GM18907 (cell line): Measurements from ENCODE around the gene BRD3.

Source experiments
- ATAC-seq: cut with Tn5 transposase; IDR thresholded peaks from one replicate; pipeline ENCODE4 v1.9.1; 2021; ENCODE audit warnings: mild to moderate bottlenecking, moderate library complexity; ENCODE audit not compliant: unreplicated experiment

BRD3 gene

DNA sequence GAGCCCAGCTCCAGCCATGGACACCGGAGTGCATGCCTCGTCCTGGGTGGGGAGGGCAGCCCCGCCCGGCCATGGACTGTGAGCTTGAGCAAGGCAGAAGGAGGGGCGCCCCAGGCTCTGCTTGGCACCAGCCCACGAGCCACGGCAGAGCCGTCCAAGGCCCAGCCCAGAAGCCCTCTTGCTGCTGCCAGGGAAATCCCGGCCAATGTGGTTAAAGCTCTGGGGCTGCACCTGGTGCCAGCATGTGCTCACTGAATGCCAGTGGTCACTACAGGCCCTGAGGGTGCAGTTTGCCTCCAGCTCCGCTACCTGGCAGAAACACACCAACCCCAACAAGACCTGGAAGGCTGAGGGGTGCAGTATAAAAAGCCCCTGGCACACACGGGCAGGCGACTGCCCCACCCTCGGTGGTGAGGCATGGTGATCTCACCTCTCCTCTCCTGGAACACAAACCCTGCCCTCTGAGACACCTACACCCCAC lies 11.8 kb downstream of the BRD3 start:
- ATAC-seq: no peak

- no peak for ATAC-seq
Measured at GRCh38 chr9:134054891-134055811, 12.7 kb downstream of the BRD3 start.

DNA sequence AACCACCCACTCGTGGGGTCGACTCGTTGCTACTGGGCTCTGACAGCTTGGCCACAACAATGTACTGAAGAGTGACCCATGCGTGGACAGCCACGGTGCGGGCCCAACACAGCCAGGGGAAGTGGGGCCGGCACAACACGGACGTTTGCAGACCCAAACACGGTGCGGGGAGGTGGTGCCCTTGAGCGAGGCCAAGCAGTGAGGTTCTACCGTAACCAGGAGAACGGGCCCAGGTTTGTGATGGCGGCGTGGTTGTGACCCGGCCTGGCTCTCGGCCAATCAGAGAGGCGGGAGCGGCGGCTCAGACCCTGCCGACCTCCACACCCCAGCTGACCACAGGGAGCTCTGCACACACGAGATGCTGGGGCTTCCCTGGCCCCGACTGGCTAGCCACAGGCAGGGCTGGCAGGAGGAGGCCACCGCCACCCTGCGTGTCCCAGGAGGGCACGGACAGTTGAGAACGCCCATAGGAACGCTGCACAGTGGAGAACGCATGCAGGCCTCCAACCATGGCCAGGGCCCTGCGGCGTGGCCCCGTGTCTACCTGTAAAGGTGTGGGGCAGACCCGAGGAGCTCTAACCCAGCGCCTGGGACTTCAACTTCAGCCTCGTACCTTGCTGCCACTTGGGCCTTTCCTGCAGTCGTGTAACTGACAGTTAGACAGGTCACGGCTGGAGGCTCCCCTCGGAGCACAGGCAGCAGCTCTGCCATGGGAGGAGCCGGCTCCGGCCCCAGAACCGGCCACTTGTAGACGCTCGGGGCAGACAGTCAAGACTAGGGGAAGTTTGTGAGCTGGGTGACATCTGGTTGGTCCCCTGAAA lies 13.7 kb downstream of the BRD3 start:
- no peak for ATAC-seq

DNA sequence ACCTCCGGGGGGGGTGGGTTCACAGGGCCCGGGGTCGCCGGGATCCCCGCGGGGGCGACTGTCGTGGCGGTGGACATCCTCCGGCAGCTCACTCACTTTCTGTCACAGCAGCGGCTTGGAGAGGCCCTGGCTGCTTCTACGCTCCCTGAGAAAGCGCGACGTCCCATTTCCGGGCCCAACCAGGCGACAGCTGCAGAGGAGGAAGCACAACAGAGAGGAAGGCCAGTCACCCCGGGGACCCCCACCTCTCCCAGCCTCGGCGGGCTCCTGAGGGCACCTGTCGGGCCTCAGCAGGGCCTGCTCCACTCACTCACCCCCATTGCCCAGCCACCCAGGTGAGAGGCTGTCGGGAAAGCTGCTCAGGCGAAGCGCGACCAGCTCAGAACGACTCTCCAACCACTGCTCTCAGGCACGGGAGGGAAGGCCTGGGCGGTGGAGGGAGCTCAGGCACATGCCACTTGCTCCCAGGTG lies 14.4 kb downstream of the BRD3 start:
- no peak for ATAC-seq

- ATAC-seq: no peak
Measured at GRCh38 chr9:134052941-134053340, 14.9 kb downstream of the BRD3 start.

DNA sequence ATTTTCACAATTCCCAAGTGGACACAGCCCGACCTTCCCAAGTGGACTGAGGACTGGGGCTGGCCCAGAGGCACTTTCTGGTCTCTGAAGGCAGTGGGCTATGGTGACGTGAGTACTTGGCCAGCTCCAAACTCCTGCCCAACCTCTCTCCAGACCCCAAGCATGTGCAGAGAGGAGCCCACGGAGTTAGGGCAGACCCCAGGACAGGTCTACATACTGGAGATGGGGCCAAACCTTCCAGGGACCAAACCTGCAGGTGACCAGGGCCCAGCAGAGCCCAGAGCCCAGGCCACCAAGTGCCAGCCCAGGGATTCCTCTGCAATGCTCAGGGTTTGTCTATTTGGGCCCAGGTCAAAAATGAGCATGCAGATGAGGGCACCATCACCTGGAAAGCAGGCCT lies 15.3 kb downstream of the BRD3 start:
- no peak for ATAC-seq

DNA sequence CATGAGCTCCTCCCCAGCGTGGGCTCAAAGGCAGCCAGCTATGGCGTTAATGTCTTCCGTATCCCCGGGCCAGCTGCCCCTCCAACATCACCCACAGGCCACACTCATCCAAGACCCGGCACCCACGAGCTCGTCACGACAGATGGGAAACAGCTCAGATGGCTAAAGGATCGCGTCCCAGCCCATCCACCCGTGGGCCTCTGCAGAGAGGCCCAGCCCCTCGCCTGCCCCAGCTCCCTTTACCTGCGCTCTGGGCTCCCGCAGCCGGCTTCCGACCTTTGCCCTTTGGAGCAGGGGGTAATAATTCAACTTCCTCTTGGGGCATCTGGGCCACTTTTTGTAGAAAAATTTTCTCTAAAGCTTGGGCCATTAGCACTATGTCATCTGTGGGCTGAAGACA lies 16.5 kb downstream of the BRD3 start:
- ATAC-seq: no peak

DNA sequence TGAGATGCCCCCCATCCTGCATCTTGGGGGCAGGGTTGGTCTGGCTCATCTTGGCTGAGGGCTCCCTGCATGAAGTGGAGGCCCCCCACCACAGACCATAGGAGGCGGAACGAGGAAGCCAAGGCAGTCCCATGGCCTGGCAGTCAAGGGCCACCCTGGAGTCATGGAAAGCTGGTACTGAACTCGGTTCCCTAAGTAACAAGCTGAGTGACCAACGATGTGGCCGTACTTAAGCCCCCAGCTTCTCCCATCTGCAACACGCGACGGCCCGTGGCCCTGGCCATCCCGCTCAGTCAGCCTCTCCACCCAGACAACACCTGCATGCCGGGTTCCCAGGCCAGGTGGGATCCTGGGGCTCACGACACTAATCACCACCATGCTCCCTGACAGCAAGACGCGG lies 17.1 kb downstream of the BRD3 start:
- no peak for ATAC-seq

GRCh38 chr9:134049772-134050588 lies 17.8 kb downstream of the BRD3 start:
- no peak for ATAC-seq

GRCh38 chr9:134049236-134049635 lies 18.6 kb downstream of the BRD3 start:
- ATAC-seq: no peak

DNA sequence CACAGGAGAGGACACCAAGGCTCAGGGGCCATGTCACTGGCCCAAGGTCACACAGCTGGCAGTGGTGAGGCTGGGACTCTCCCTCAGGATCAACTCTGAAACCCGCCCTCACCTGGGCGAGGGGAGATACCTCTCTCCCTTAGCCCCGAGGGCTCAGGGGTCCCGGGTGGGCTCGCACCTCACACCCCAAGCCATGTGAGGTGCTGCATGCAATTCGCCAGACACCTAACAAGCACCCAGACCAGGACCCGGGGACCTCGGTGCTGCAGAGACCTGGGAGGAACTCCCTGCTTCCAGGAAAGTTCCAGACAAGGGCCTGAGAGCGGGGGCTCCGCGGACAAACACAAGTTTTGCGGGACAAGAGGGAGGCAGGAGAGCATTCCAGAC lies 19.3 kb downstream of the BRD3 start:
- no peak for ATAC-seq

GRCh38 chr9:134047868-134048581 lies 19.8 kb downstream of the BRD3 start:
- ATAC-seq: no peak

GRCh38 chr9:134046894-134047681 lies 20.7 kb downstream of the BRD3 start:
- no peak for ATAC-seq

- ATAC-seq: no peak
Measured at GRCh38 chr9:134045841-134046544, 21.8 kb downstream of the BRD3 start.

DNA sequence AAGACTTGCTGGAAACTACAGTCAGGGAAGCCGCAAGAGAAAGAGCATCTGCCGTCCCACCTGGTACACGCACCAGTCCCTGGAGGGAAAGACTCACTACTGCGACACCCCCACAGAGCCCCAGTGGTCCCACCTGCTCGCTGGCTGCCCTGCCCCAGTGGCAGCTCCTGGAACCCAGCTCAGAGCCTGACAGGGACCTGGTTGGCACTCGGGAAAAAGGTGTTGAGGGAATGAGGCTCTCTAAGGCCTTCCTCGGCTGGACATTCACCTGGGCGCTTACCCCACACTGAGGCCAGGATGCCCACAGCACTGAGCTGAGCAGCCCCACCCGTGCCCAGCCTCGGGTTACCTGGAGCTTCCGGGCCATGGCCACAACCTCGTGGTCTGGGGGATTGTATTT lies 22.9 kb downstream of the BRD3 start:
- ATAC-seq: no peak

DNA sequence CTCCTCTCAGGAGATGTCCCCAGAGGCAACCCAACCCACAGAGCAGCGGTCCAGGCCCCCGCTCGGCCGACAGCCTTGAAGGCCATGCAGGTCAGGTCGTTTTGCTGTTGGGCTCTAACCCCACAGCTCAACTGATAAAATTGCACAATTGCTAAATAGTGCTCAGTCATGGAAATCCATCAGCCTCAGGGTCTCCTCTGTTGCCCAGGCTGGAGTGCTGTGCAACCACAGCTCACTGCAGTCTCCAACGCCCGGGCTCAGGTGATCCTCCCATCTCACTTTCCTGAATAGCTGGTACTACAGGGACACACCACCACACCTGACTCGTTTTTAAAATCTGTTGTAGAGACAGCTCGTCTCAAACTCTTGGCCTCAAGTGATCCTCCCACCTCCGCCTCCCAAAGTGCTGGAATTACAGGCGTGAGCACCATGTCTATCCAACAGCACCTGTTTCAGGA lies 24.3 kb downstream of the BRD3 start:
- ATAC-seq: no peak

GRCh38 chr9:134041649-134041962 lies 26.2 kb downstream of the BRD3 start:
- ATAC-seq: no peak

- no peak for ATAC-seq
Measured at GRCh38 chr9:134040781-134041648, 26.8 kb downstream of the BRD3 start.
